Activated T-helper 1 cell treated with anti-CD3 and anti-CD28 coated beads, Interleukin-12 subunit alpha, Interleukin-12 subunit beta, Interleukin-2, Interleukin-4 antibody, amounts not matched to agents 30 ng/mL and 10 ng/mL and 1 ng/mL, durations not matched to agents 14 hours and 24 hours and 36 hours (primary cell): Measurements from ENCODE around the gene TJP3. TPM values are rescaled to one million over a fixed set of nuclear protein-coding genes. Genes with fewer than 3 reads are reported as not detected.

Source experiments
- DNase-seq: peaks from one replicate; pipeline ENCODE4 v3.0.0; 2021; ENCODE audit warnings: low spot score
- H3K27ac Mint-ChIP-seq: one replicate; pipeline ENCODE4 v1.8.0; 2021; ENCODE audit warnings: mild to moderate bottlenecking, mixed read lengths
- H3K27me3 Mint-ChIP-seq: one replicate; pipeline ENCODE4 v1.8.0; 2022; ENCODE audit warnings: mild to moderate bottlenecking, moderate library complexity, mixed read lengths; ENCODE audit not compliant: insufficient read depth
- H3K36me3 Mint-ChIP-seq: one replicate; pipeline ENCODE4 v1.8.0; 2021; ENCODE audit warnings: low read depth, mixed read lengths
- H3K4me1 Mint-ChIP-seq: one replicate; pipeline ENCODE4 v1.8.0; 2021; ENCODE audit warnings: low read depth, mixed read lengths
- H3K4me3 Mint-ChIP-seq: one replicate; pipeline ENCODE4 v1.8.0; 2021; ENCODE audit warnings: mild to moderate bottlenecking, moderate library complexity, mixed read lengths
- H3K9me3 Mint-ChIP-seq: one replicate; pipeline ENCODE4 v1.8.0; 2021; ENCODE audit warnings: mixed read lengths
- intact Hi-C: fragments of 100-400 bp; cut with micrococcal nuclease; formaldehyde crosslinking; loops from one replicate; pipeline ENCODE4 v1.15.1; 2024
- total RNA-seq: library from RNA; stranded (reverse); gene quantifications from 2 replicates; pipeline ENCODE4 v1.2.3, GENCODE V29; 2022

The TJP3 gene
- total RNA-seq, 1 donor from 2014 or later, result 0.08 TPM

- peaks cover 5% of the 10 kb centered on the region for H3K4me1 Mint-ChIP-seq
- intact Hi-C loops, result no loop called here
- no peaks in the 10 kb centered on the region for H3K9me3 Mint-ChIP-seq
- DNase-seq, result no peak
- no peaks in the 10 kb centered on the region for H3K36me3 Mint-ChIP-seq
- no peak overlapping the region for H3K27ac Mint-ChIP-seq
- H3K27me3 Mint-ChIP-seq, result no peaks in the 10 kb centered on the region
- H3K4me3 Mint-ChIP-seq, result no peak overlapping the region
Measured at GRCh38 chr19:3697094-3697493, 11.1 kb upstream of the TJP3 start.

- Mint-ChIP-seq H3K4me3 (peak overlapping the region; percentile 55), H3K9me3 (no peaks in the 10 kb centered on the region), H3K27me3 (no peaks in the 10 kb centered on the region), H3K27ac (no peak overlapping the region), H3K36me3 (no peaks in the 10 kb centered on the region), H3K4me1 (peaks cover 5% of the 10 kb centered on the region)
- intact Hi-C loops, result no loop called here
- DNase-seq, result no peak
Measured at GRCh38 chr19:3697671-3698385, 10.4 kb upstream of the TJP3 start.

- no peaks in the 10 kb centered on the region for H3K36me3 Mint-ChIP-seq
- no peaks in the 10 kb centered on the region for H3K27me3 Mint-ChIP-seq
- no peaks in the 10 kb centered on the region for H3K9me3 Mint-ChIP-seq
- peaks cover 5% of the 10 kb centered on the region for H3K4me1 Mint-ChIP-seq
- H3K27ac Mint-ChIP-seq, result no peak overlapping the region
- H3K4me3 Mint-ChIP-seq, result peak overlapping the region; percentile 55
- no peak for DNase-seq
- intact Hi-C loops, result no loop called here
Measured at GRCh38 chr19:3698386-3698950, 9.7 kb upstream of the TJP3 start.

- H3K27me3 Mint-ChIP-seq, result no peaks in the 10 kb centered on the region
Measured at GRCh38 chr19:3698974-3699740, 9.0 kb upstream of the TJP3 start.

GRCh38 chr19:3699741-3700241, 8.4 kb upstream of the TJP3 start:
- no peaks in the 10 kb centered on the region for H3K9me3 Mint-ChIP-seq
- intact Hi-C loops, result loop anchor here (1.0 to 10.0 kb wide), 4 partner anchors 12 to 375 kb away; no protein-coding TSS in a partner anchor
- H3K27ac Mint-ChIP-seq, result peak overlapping the region; percentile 70
- H3K36me3 Mint-ChIP-seq, result no peaks in the 10 kb centered on the region
- no peak for DNase-seq
- peaks cover 5% of the 10 kb centered on the region for H3K4me1 Mint-ChIP-seq
- H3K4me3 Mint-ChIP-seq, result peak overlapping the region; percentile 91
- H3K27me3 Mint-ChIP-seq, result no peaks in the 10 kb centered on the region

More at GRCh38 chr19:3698974-3699740, 9.0 kb upstream of the TJP3 start:
- intact Hi-C loops, result no loop called here
- Mint-ChIP-seq H3K9me3 (no peaks in the 10 kb centered on the region), H3K4me3 (peak overlapping the region; percentile 91), H3K4me1 (peaks cover 5% of the 10 kb centered on the region), H3K36me3 (no peaks in the 10 kb centered on the region), H3K27ac (peak overlapping the region; percentile 70)
- no peak for DNase-seq

- DNase-seq, result peak; percentile 90
- Mint-ChIP-seq H3K4me3 (peak within 1 kb of the TSS; percentile 91), H3K27ac (peak within 1 kb of the TSS; percentile 70), H3K36me3 (no peaks in the 10 kb centered on the region), H3K9me3 (no peaks in the 10 kb centered on the region), H3K27me3 (no peaks in the 10 kb centered on the region), H3K4me1 (peaks cover 5% of the 10 kb centered on the region)
- intact Hi-C loops, result loop anchor here (1.0 to 10.0 kb wide), 4 partner anchors 13 to 376 kb away; no protein-coding TSS in a partner anchor
Measured at GRCh38 chr19:3700242-3701032, 7.7 kb upstream of the TJP3 start, which contains the start of gene PIP5K1C. Gene PIP5K1C (minus strand): TSS chr19:3700468. CDS start chr19:3700390, 78 bp downstream.

- H3K9me3 Mint-ChIP-seq, result no peaks in the 10 kb centered on the region
- H3K27me3 Mint-ChIP-seq, result peaks cover 2% of the 10 kb centered on the region
- H3K36me3 Mint-ChIP-seq, result no peaks in the 10 kb centered on the region
- intact Hi-C loops, result loop anchor here (10.0 kb wide), 1 partner anchor 376 kb away; no protein-coding TSS in a partner anchor
- H3K4me3 Mint-ChIP-seq, result peak overlapping the region; percentile 73
- DNase-seq, result no peak
- H3K4me1 Mint-ChIP-seq, result peaks cover 5% of the 10 kb centered on the region
- no peak overlapping the region for H3K27ac Mint-ChIP-seq
Measured at GRCh38 chr19:3701200-3701599, 7.0 kb upstream of the TJP3 start.

- H3K4me1 Mint-ChIP-seq, result no peaks in the 10 kb centered on the region
- H3K27me3 Mint-ChIP-seq, result peaks cover 14% of the 10 kb centered on the region
- no peaks in the 10 kb centered on the region for H3K36me3 Mint-ChIP-seq
- DNase-seq, result no peak
- intact Hi-C loops, result loop anchor here (10.0 kb wide), 1 partner anchor 383 kb away; no protein-coding TSS in a partner anchor
- H3K9me3 Mint-ChIP-seq, result no peaks in the 10 kb centered on the region
- H3K27ac Mint-ChIP-seq, result no peak overlapping the region
- no peak overlapping the region for H3K4me3 Mint-ChIP-seq
Measured at GRCh38 chr19:3707868-3708206, 347 bp upstream of the TJP3 start.

GRCh38 chr19:3710265-3710812, 2.2 kb downstream of the TJP3 start:
- Mint-ChIP-seq H3K27ac (no peak overlapping the region), H3K9me3 (no peaks in the 10 kb centered on the region), H3K4me1 (no peaks in the 10 kb centered on the region), H3K36me3 (no peaks in the 10 kb centered on the region), H3K27me3 (peaks cover 15% of the 10 kb centered on the region), H3K4me3 (no peak overlapping the region)
- intact Hi-C loops, result no loop called here
- no peak for DNase-seq

- intact Hi-C loops, result no loop called here
Measured at GRCh38 chr19:3712663-3713611, 4.8 kb downstream of the TJP3 start.

GRCh38 chr19:3716147-3716668, 8.0 kb downstream of the TJP3 start:
- H3K9me3 Mint-ChIP-seq, result no peaks in the 10 kb centered on the region
- no peak overlapping the region for H3K27ac Mint-ChIP-seq
- no peak overlapping the region for H3K4me3 Mint-ChIP-seq
- no peak for DNase-seq
- no peaks in the 10 kb centered on the region for H3K36me3 Mint-ChIP-seq
- H3K4me1 Mint-ChIP-seq, result no peaks in the 10 kb centered on the region
- H3K27me3 Mint-ChIP-seq, result peaks cover 23% of the 10 kb centered on the region
- intact Hi-C loops, result no loop called here

More at GRCh38 chr19:3712663-3713611, 4.8 kb downstream of the TJP3 start:
- H3K27me3 Mint-ChIP-seq, result peaks cover 12% of the 10 kb centered on the region
- H3K36me3 Mint-ChIP-seq, result no peaks in the 10 kb centered on the region
- no peak overlapping the region for H3K27ac Mint-ChIP-seq
- no peaks in the 10 kb centered on the region for H3K4me1 Mint-ChIP-seq
- H3K4me3 Mint-ChIP-seq, result no peak overlapping the region
- H3K9me3 Mint-ChIP-seq, result no peaks in the 10 kb centered on the region
- no peak for DNase-seq
